ENCODE data around the gene RSBN1.

DNA sequence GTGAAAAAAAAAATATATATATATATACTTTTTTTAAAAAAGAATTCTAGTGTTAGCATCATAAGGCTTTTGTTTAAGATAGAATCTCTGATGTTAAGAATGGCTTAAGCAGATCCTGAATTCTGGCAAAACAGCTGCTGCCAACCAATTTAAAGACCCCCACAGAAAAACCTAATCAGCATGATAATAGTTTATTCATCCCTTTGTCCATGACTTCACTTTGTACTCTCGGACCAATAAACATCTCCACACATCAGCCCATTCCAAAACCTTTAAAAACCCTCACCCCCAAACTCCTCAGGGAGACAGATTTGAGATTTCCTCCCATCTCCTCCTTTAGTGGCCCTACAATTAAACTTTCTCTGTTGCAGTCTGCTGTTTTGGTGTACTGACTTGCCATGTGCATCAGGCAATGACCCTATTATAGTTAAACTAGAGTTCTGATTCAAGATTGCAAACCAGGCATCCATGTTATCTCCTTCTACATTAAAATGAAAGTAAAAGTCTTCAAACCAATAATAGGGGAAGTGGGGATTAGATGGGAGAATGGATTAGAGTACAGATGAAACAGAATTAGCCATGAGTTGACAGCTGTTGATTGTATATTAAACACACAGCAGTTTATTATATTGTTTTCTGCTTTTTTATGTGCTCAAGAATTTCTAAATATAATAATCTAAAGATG lies 43.2 kb downstream of the RSBN1 start:
- TF ChIP-seq EP300 (IDR thresholded peaks at IDR 0.05; ENCODE audit: borderline replicate concordance in 1 of 2, control insufficient read depth in 1 of 2, low read depth in 2 of 2, low read length in 2 of 2) (no peak), RCOR1 (conservative IDR thresholded peaks at IDR 0.05; ENCODE audit: low read depth, low read length) (no peak)
- TF ChIP-seq, protein P1, sequence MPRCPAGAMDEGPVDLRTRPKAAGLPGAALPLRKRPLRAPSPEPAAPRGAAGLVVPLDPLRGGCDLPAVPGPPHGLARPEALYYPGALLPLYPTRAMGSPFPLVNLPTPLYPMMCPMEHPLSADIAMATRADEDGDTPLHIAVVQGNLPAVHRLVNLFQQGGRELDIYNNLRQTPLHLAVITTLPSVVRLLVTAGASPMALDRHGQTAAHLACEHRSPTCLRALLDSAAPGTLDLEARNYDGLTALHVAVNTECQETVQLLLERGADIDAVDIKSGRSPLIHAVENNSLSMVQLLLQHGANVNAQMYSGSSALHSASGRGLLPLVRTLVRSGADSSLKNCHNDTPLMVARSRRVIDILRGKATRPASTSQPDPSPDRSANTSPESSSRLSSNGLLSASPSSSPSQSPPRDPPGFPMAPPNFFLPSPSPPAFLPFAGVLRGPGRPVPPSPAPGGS (IDR thresholded peaks at IDR 0.05; ENCODE audit: borderline replicate concordance, insufficient read depth, low read depth, low read length, poor library complexity, severe bottlenecking), result no peak

Data from GM12878 (cell line).